22Rv1 (cell line): Measurements from ENCODE around the gene GDF7.

Experiments used
- H3K27ac ChIP-seq: fragments of 450-650 bp; 2 replicates; pipeline ENCODE4 v1.5.1; 2017
- CTCF ChIP-seq: fragments of 450-650 bp; IDR thresholded peaks from 2 replicates; pipeline ENCODE4 v1.5.1; 2017; ENCODE audit warnings: mild to moderate bottlenecking
- ZFX ChIP-seq: fragments of 450-650 bp; IDR thresholded peaks from 2 replicates; pipeline ENCODE4 v1.6.1; 2017; ENCODE audit warnings: antibody characterized with exemption, borderline replicate concordance

Gene GDF7

GRCh38 chr2:20673686-20674308, 6.9 kb downstream of the GDF7 start:
- TF ChIP-seq ZFX = no peak
- no peak for TF ChIP-seq CTCF

GRCh38 chr2:20674309-20674965, 7.5 kb downstream of the GDF7 start:
- TF ChIP-seq CTCF (no peak), ZFX (no peak)
- no peak overlapping the region for H3K27ac ChIP-seq

More at GRCh38 chr2:20673686-20674308, 6.9 kb downstream of the GDF7 start:
- H3K27ac ChIP-seq = no peak overlapping the region

- no peak for TF ChIP-seq ZFX
- TF ChIP-seq CTCF = no peak
Observed at GRCh38 chr2:20674974-20675679, 8.2 kb downstream of the GDF7 start.

GRCh38 chr2:20675701-20676352, 8.9 kb downstream of the GDF7 start:
- TF ChIP-seq CTCF (no peak), ZFX (no peak)
- H3K27ac ChIP-seq = no peak overlapping the region

More at GRCh38 chr2:20674974-20675679, 8.2 kb downstream of the GDF7 start:
- H3K27ac ChIP-seq = no peak overlapping the region

- no peak overlapping the region for H3K27ac ChIP-seq
- TF ChIP-seq CTCF (0 out of 2 replicates have a peak, but pooled peaks have one; percentile 2), ZFX (no peak)
Observed at GRCh38 chr2:20676353-20677215, 9.6 kb downstream of the GDF7 start.

- no peak overlapping the region for H3K27ac ChIP-seq
- TF ChIP-seq ZFX = no peak
- TF ChIP-seq CTCF = peak; percentile 77
Observed at GRCh38 chr2:20677301-20678085, 10.5 kb downstream of the GDF7 start.
